H1 (cell line): Measurements from ENCODE around the gene TUBA4B. TPM values are rescaled to one million over a fixed set of nuclear protein-coding genes. Genes with fewer than 3 reads are reported as not detected.

Source experiments
- CTCF ChIA-PET: fragments of 300-600 bp; sonication (Branson Sonifier 250); formaldehyde crosslinking; loops from one replicate; lab custom pipeline; 2021; ENCODE audit not compliant: partially characterized antibody; lab: Charles Lee
- POLR2A ChIA-PET: fragments of 300-600 bp; sonication (Branson Sonifier 250); formaldehyde crosslinking; loops from one replicate; lab custom pipeline; 2021; ENCODE audit warnings: inconsistent platforms; ENCODE audit not compliant: partially characterized antibody; lab: Charles Lee
- DNase-seq, 2 experiments: peaks; one replicate each; pipeline versions ENCODE4 v3.0.0 to v3.0.0-alpha.2; 2010 to 2022; ENCODE audit warnings: low spot score in 2 of 2, low read depth in 1 of 2, mixed read lengths in 1 of 2
- FAIRE-seq: peaks from 2 replicates; lab custom pipeline; 2011; peaks lifted over from hg19 to GRCh38; lab: Jason Lieb, UNC
- H2AFZ ChIP-seq: 2 replicates; pipeline ENCODE4 v1.8.1; 2012; ENCODE audit warnings: low read length, inconsistent platforms
- H2AK5ac ChIP-seq: 2 replicates; pipeline ENCODE4 v1.6.1; 2013; ENCODE audit warnings: low read depth, low read length
- H2BK120ac ChIP-seq: replicated peaks from 2 replicates; pipeline ENCODE3; 2013; ENCODE audit warnings: low read depth, low read length, inconsistent platforms
- H2BK12ac ChIP-seq: 2 replicates; pipeline ENCODE4 v1.6.1; 2013; ENCODE audit warnings: low read depth, low read length
- H2BK15ac ChIP-seq: 2 replicates; pipeline ENCODE4 v1.6.1; 2013; ENCODE audit warnings: low read length
- H2BK20ac ChIP-seq: 2 replicates; pipeline ENCODE4 v1.6.1; 2013; ENCODE audit warnings: low read length
- H2BK5ac ChIP-seq: 2 replicates; pipeline ENCODE4 v1.6.1; 2013; ENCODE audit warnings: low read depth, low read length
- H3K14ac ChIP-seq: 2 replicates; pipeline ENCODE4 v1.6.1; 2013; ENCODE audit warnings: inconsistent platforms; ENCODE audit not compliant: insufficient read length
- H3K18ac ChIP-seq: 2 replicates; pipeline ENCODE4 v1.6.1; 2013; ENCODE audit warnings: low read length; ENCODE audit errors: extremely low read depth
- H3K23ac ChIP-seq: 2 replicates; pipeline ENCODE4 v1.6.1; 2013; ENCODE audit warnings: inconsistent platforms; ENCODE audit not compliant: insufficient read length
- H3K23me2 ChIP-seq: 2 replicates; pipeline ENCODE4 v1.6.1; 2013; ENCODE audit warnings: low read depth, low read length
- H3K27ac ChIP-seq: 2 replicates; pipeline ENCODE4 v1.6.1; 2011; ENCODE audit warnings: low read depth, low read length, inconsistent platforms
- H3K27me3 ChIP-seq, 4 experiments: replicated peaks in 1 of 4; 1 replicate in 1 of 4; 2 replicates in 3 of 4; pipeline versions ENCODE4 v1.6.1 to v1.8.1; 2011 to 2013; ENCODE audit warnings: low read length in 3 of 4, mild to moderate bottlenecking in 3 of 4, inconsistent platforms in 2 of 4, mixed read lengths in 2 of 4, moderate library complexity in 1 of 4; ENCODE audit not compliant: control insufficient read depth in 3 of 4, insufficient read depth in 3 of 4; ENCODE audit errors: extremely low read depth in 1 of 4
- H3K36me3 ChIP-seq, 4 experiments: 2 replicates each; pipeline versions ENCODE4 v1.6.1 to v1.8.1; 2011 to 2013; ENCODE audit warnings: mild to moderate bottlenecking in 4 of 4, low read length in 3 of 4, moderate library complexity in 2 of 4, control low read depth in 1 of 4, inconsistent platforms in 1 of 4; ENCODE audit not compliant: insufficient read depth in 4 of 4, control insufficient read depth in 2 of 4
- H3K4ac ChIP-seq: replicated peaks from 2 replicates; pipeline ENCODE3; 2013; ENCODE audit warnings: low read length, low read depth, mixed read lengths, inconsistent platforms; ENCODE audit not compliant: insufficient read length
- H3K4me1 ChIP-seq, 4 experiments: replicated peaks in 1 of 4; 1 replicate in 1 of 4; 2 replicates in 3 of 4; pipeline versions ENCODE4 v1.6.1 to v1.8.1; 2011 to 2013; ENCODE audit warnings: low read length in 3 of 4, inconsistent platforms in 2 of 4, mixed read lengths in 1 of 4; ENCODE audit not compliant: insufficient read depth in 4 of 4, control insufficient read depth in 3 of 4
- H3K4me2 ChIP-seq, 2 experiments: 2 replicates each; pipeline versions ENCODE4 v1.6.1 to v1.8.1; 2011 to 2013; ENCODE audit warnings: low read depth in 2 of 2, low read length in 2 of 2, control low read depth in 1 of 2, inconsistent platforms in 1 of 2, mild to moderate bottlenecking in 1 of 2; ENCODE audit not compliant: insufficient read depth in 1 of 2
- H3K4me3 ChIP-seq, 4 experiments: fragments of 200-600, 300-600 bp in 1 of 4; sonication (generic), shearing (Covaris generic), sonication (Bioruptor Twin) in 1 of 4; 2 replicates each; pipeline versions ENCODE4 v1.5.1 to v1.8.1; 2011 to 2016; ENCODE audit warnings: low read length in 4 of 4, low read depth in 3 of 4, control low read depth in 2 of 4, inconsistent platforms in 2 of 4, mild to moderate bottlenecking in 2 of 4, mixed read lengths in 1 of 4, moderate library complexity in 1 of 4; ENCODE audit not compliant: insufficient read depth in 2 of 4; ENCODE audit errors: extremely low read depth in 1 of 4
- H3K56ac ChIP-seq: replicated peaks from 2 replicates; pipeline ENCODE3; 2013; ENCODE audit warnings: low read depth, mild to moderate bottlenecking, mixed read lengths, low read length, inconsistent platforms; ENCODE audit not compliant: insufficient read length
- H3K79me1 ChIP-seq: 2 replicates; pipeline ENCODE4 v1.6.1; 2013; ENCODE audit warnings: low read depth, low read length, control low read depth
- H3K79me2 ChIP-seq, 2 experiments: 2 replicates each; pipeline versions ENCODE4 v1.6.1 to v1.8.1; 2012 to 2013; ENCODE audit warnings: low read length in 2 of 2, mild to moderate bottlenecking in 2 of 2, inconsistent platforms in 1 of 2; ENCODE audit not compliant: insufficient read depth in 2 of 2, control insufficient read depth in 1 of 2
- H3K9ac ChIP-seq, 4 experiments: replicated peaks in 1 of 4; 1 replicate in 1 of 4; 2 replicates in 3 of 4; pipeline versions ENCODE4 v1.6.1 to v1.8.1; 2011 to 2013; ENCODE audit warnings: low read depth in 3 of 4, low read length in 3 of 4, control low read depth in 2 of 4, mild to moderate bottlenecking in 2 of 4, moderate library complexity in 2 of 4, inconsistent platforms in 1 of 4; ENCODE audit errors: extremely low read depth in 1 of 4
- H3K9me3 ChIP-seq, 2 experiments: 2 replicates each; pipeline versions ENCODE4 v1.6.1 to v1.8.1; 2012 to 2013; ENCODE audit warnings: mild to moderate bottlenecking in 2 of 2, moderate library complexity in 2 of 2, control low read depth in 1 of 2, inconsistent platforms in 1 of 2, low read depth in 1 of 2, low read length in 1 of 2, mixed read lengths in 1 of 2; ENCODE audit not compliant: insufficient read depth in 2 of 2
- H4K20me1 ChIP-seq, 2 experiments: replicated peaks in 1 of 2; 2 replicates each; pipeline versions ENCODE3 to v1.8.1; 2011 to 2013; ENCODE audit warnings: inconsistent platforms in 2 of 2, low read length in 2 of 2, mild to moderate bottlenecking in 1 of 2; ENCODE audit not compliant: insufficient read depth in 2 of 2, control insufficient read depth in 1 of 2
- H4K5ac ChIP-seq: 2 replicates; pipeline ENCODE4 v1.6.1; 2013; ENCODE audit warnings: low read length, low read depth, mixed read lengths, inconsistent platforms; ENCODE audit not compliant: insufficient read length
- H4K8ac ChIP-seq: 2 replicates; pipeline ENCODE4 v1.8.0; 2013; ENCODE audit warnings: mild to moderate bottlenecking, moderate library complexity, low read length, inconsistent platforms; ENCODE audit not compliant: insufficient read depth; ENCODE audit errors: extremely low read depth
- H4K91ac ChIP-seq: replicated peaks from 2 replicates; pipeline ENCODE3; 2013; ENCODE audit warnings: low read length, mixed read lengths, inconsistent platforms; ENCODE audit not compliant: insufficient read length
- BRCA1 ChIP-seq: IDR thresholded peaks from 2 replicates; pipeline ENCODE4 v1.6.1; 2012; ENCODE audit warnings: low read depth, low read length, improper control_type of control experiment
- CBX8 ChIP-seq: fragments of 300-800, 300-1000 bp; sonication (generic); IDR thresholded peaks from 2 replicates; pipeline ENCODE4 v1.7.1; 2016; ENCODE audit warnings: low read depth, low read length, borderline replicate concordance
- CTBP2 ChIP-seq: IDR thresholded peaks from 2 replicates; pipeline ENCODE4 v1.7.0; 2011; ENCODE audit warnings: borderline replicate concordance, mild to moderate bottlenecking, moderate library complexity, mixed read lengths, low read length; ENCODE audit not compliant: insufficient read depth, insufficient read length
- GTF2F1 ChIP-seq: IDR thresholded peaks from 2 replicates; pipeline ENCODE4 v1.6.1; 2012; ENCODE audit warnings: low read depth, low read length, improper control_type of control experiment, borderline replicate concordance
- KDM5A ChIP-seq: fragments of 200-600 bp; IDR thresholded peaks from 2 replicates; pipeline ENCODE4 v1.7.1; 2012; ENCODE audit warnings: mild to moderate bottlenecking, low read length, inconsistent platforms, mixed read lengths
- SAP30 ChIP-seq: fragments of 300-600 bp; sonication (generic); IDR thresholded peaks from 2 replicates; pipeline ENCODE4 v1.7.1; 2012; ENCODE audit warnings: low read length, moderate library complexity, mild to moderate bottlenecking, inconsistent platforms; ENCODE audit not compliant: insufficient read depth, insufficient replicate concordance
- SP1 ChIP-seq: IDR thresholded peaks from 2 replicates; pipeline ENCODE4 v1.6.1; 2011; ENCODE audit warnings: low read depth, low read length
- TCF12 ChIP-seq: IDR thresholded peaks from 2 replicates; pipeline ENCODE4 v1.6.1; 2011; ENCODE audit warnings: low read depth, mild to moderate bottlenecking, low read length
- TEAD4 ChIP-seq: IDR thresholded peaks from 2 replicates; pipeline ENCODE4 v1.6.1; 2012; ENCODE audit warnings: low read depth, low read length, inconsistent platforms, mixed read lengths
- whole genome bisulfite sequencing, 2 experiments: shearing (Covaris generic) in 1 of 2; methylation state at CpG; one replicate each; pipeline versions ENCODE4 v1.1.6 to v1.1.7; 2013 to 2015; ENCODE audit warnings: low lambda C conversion rate in 2 of 2, mixed read lengths in 2 of 2, inconsistent platforms in 1 of 2, low coverage in 1 of 2, missing lambda C conversion rate in 1 of 2; ENCODE audit not compliant: insufficient replicate concordance in 2 of 2, insufficient coverage in 1 of 2, insufficient read length in 1 of 2; ENCODE audit errors: extremely low coverage in 1 of 2, missing lambda C conversion rate in 1 of 2; 5-methylcytosine and 5-hydroxymethylcytosine counted together
- polyA plus RNA-seq, 7 experiments: library from polyadenylated mRNA; depleted of rRNA in 3 of 7; stranded (reverse) in 5 of 7; unstranded in 2 of 7; fragments of >200 nt in 5 of 7; fragments of 200-250 nt in 2 of 7; gene quantifications; 1 replicate in 5 of 7; 2 replicates in 1 of 7; 4 replicates in 1 of 7; pipeline versions ENCODE4 v1.2.1 to v1.2.3, GENCODE V29; 2011 to 2013; ENCODE audit warnings: missing spikeins in 2 of 7, mixed read lengths in 2 of 7
- total RNA-seq: library from RNA; stranded (reverse); fragmentation: NEBNext Ultra II Directional; extraction: Animal tissue kit (Norgen Biotek cat#: 25700); gene quantifications from 2 replicates; pipeline ENCODE4 v1.2.1, GENCODE V29; 2021
- TF ChIP-seq, protein P1 (sequence below): IDR thresholded peaks from 2 replicates; pipeline ENCODE4 v1.6.1; 2012; ENCODE audit warnings: low read length, inconsistent platforms
- TF ChIP-seq, protein P2 (sequence below): IDR thresholded peaks from 2 replicates; pipeline ENCODE4 v1.6.1; 2011; ENCODE audit warnings: low read length, improper control_type of control experiment

Gene TUBA4B
- total and polyA plus RNA-seq, 2 of the 8 experiments (the other 6 are each of a cell fraction or from before 2014, with no cell fraction given) = 0.08 to 0.24 TPM

DNA sequence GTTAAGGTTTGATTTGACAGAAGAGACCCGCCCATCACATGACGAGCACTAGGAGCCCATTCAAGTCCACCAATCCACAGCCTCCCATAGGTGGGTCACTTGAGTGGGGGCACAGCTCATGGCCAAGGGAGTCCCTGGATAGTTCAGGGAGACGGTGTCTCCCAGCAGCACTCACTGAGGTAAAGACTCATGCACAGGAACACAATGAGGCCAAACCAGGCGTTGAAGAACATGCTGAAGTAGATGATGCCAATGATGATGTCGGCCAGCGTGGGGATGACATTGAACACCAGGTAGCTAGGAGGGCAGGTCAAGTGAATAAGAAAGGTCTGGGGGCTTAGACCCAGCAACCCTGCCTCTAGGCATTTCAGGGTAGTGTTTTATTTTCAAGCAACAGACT lies 38.3 kb upstream of the TUBA4B start:
- Histone ChIP-seq H4K20me1 (peaks cover 0 to 2% of the 10 kb centered on the region in 2 experiments), H3K79me1 (no peaks in the 10 kb centered on the region), H3K14ac (no peak overlapping the region), H3K79me2 (no peaks in the 10 kb centered on the region), H3K4me3 (no peak overlapping the region), H3K56ac (no peak overlapping the region), H3K36me3 (peaks cover 14 to 51% (median 29%) of the 10 kb centered on the region in 4 experiments), H3K9ac (no peak overlapping the region), H2AFZ (no peak overlapping the region), H3K18ac (no peak overlapping the region), H3K4me2 (no peak overlapping the region), H3K9me3 (no peaks in the 10 kb centered on the region), H2BK15ac (no peak overlapping the region), H3K23ac (no peak overlapping the region), H2BK5ac (no peak overlapping the region), H2BK12ac (no peak overlapping the region), H3K4me1 (peaks cover 0 to 11% (median 6%) of the 10 kb centered on the region in 4 experiments; a peak in 3 of 7 replicates), H3K4ac (no peak overlapping the region), H4K5ac (no peak overlapping the region), H3K23me2 (peaks cover 14% of the 10 kb centered on the region), H4K91ac (no peak overlapping the region), H4K8ac (no peak overlapping the region), H2BK120ac (no peak overlapping the region), H3K27ac (no peak overlapping the region), H2BK20ac (no peak overlapping the region), H2AK5ac (no peak overlapping the region), H3K27me3 (no peaks in the 10 kb centered on the region; a peak in 1 of 7 replicates)
- CTCF ChIA-PET = interaction anchor here (0.8 to 1.8 kb wide), 2 partner anchors 30 to 34 kb away, joined by 3 to 4 read pairs; no protein-coding TSS in a partner anchor
- FAIRE-seq (no peak), DNase-seq (no peak)
- 93% methylated on average over 6 of the region's 6 CpGs; no CpG with 5 or more reads in 1 of the 2 experiments for WGBS, 2 experiments
- POLR2A ChIA-PET = interaction anchor here (1.1 to 14.0 kb wide), 2 partner anchors 11 to 33 kb away, joined by 4 to 190 read pairs; partner anchors contain the start of genes GLB1L, STK16, TUBA4A and TUBA4B
- TF ChIP-seq KDM5A (no peak), CTBP2 (no peak), SP1 (no peak), BRCA1 (no peak), TCF12 (no peak), SAP30 (no peak), GTF2F1 (no peak), CBX8 (no peak), TEAD4 (no peak)
- TF ChIP-seq, protein P1, sequence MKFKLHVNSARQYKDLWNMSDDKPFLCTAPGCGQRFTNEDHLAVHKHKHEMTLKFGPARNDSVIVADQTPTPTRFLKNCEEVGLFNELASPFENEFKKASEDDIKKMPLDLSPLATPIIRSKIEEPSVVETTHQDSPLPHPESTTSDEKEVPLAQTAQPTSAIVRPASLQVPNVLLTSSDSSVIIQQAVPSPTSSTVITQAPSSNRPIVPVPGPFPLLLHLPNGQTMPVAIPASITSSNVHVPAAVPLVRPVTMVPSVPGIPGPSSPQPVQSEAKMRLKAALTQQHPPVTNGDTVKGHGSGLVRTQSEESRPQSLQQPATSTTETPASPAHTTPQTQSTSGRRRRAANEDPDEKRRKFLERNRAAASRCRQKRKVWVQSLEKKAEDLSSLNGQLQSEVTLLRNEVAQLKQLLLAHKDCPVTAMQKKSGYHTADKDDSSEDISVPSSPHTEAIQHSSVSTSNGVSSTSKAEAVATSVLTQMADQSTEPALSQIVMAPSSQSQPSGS = no peak
- TF ChIP-seq, protein P2, sequence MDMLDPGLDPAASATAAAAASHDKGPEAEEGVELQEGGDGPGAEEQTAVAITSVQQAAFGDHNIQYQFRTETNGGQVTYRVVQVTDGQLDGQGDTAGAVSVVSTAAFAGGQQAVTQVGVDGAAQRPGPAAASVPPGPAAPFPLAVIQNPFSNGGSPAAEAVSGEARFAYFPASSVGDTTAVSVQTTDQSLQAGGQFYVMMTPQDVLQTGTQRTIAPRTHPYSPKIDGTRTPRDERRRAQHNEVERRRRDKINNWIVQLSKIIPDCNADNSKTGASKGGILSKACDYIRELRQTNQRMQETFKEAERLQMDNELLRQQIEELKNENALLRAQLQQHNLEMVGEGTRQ = no peak
